ENCODE results near the gene SNRPE. TPM values are rescaled to one million over a fixed set of nuclear protein-coding genes. Genes with fewer than 3 reads are reported as not detected.
"Not testable (repeated sequence)": the region's sequence is repeated elsewhere in the genome, so short reads cannot be mapped to it uniquely, and the experiment has no call there.

The SNRPE gene
- total RNA-seq, 1 donor from 2014 or later: 95.7 TPM

DNA sequence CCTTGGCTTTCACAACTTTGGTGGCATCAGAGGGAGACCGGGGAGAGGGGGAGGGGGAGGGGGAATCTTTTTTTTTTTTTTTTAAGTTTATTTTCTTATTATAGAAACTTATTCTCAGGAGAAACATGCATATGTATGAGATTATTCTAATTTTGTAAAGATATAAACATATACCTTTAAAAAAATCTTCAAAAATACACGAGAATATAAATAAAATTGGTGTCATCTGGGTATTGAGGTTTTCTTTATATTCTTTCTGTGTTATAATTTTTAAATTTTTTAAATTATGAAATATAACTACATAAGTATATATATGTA is 18.9 kb upstream of the SNRPE start:
- Mint-ChIP-seq H3K27ac (ENCODE audit: unreplicated experiment) (no peak overlapping the region), H3K36me3 (ENCODE audit: unreplicated experiment) (peaks cover 47% of the 10 kb centered on the region), H3K9me3 (ENCODE audit: unreplicated experiment) (no peaks in the 10 kb centered on the region), H3K4me1 (ENCODE audit: unreplicated experiment) (peaks cover 18% of the 10 kb centered on the region), H3K4me3 (ENCODE audit: unreplicated experiment) (no peak overlapping the region), H3K27me3 (ENCODE audit: unreplicated experiment) (no peaks in the 10 kb centered on the region)
- TF ChIP-seq, protein P1, sequence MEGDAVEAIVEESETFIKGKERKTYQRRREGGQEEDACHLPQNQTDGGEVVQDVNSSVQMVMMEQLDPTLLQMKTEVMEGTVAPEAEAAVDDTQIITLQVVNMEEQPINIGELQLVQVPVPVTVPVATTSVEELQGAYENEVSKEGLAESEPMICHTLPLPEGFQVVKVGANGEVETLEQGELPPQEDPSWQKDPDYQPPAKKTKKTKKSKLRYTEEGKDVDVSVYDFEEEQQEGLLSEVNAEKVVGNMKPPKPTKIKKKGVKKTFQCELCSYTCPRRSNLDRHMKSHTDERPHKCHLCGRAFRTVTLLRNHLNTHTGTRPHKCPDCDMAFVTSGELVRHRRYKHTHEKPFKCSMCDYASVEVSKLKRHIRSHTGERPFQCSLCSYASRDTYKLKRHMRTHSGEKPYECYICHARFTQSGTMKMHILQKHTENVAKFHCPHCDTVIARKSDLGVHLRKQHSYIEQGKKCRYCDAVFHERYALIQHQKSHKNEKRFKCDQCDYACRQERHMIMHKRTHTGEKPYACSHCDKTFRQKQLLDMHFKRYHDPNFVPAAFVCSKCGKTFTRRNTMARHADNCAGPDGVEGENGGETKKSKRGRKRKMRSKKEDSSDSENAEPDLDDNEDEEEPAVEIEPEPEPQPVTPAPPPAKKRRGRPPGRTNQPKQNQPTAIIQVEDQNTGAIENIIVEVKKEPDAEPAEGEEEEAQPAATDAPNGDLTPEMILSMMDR (IDR thresholded peaks at IDR 0.05): no peak
- no peak for DNase-seq (ENCODE audit: extremely low spot score, unreplicated experiment)

DNA sequence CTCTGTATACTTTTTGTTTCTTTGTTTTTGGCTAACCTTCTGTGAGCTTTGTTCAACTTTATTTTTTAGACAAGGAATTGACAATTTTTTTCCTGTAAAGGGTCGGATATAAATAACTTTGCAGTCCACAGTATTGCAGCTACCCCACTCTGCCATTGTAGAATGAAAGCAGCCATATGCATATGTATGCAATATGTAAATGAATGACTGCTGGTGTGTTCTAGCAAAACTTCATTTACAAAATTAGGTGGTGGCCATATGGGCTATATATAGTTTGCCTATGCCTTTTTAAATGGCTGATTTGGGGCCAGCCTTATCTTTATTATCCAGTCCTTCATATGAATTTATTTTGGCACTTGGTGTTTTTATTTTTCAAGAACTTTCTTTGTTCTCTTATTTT is 18.0 kb upstream of the SNRPE start:
- TF ChIP-seq, protein P1 (IDR thresholded peaks at IDR 0.05): no peak
- H3K36me3 Mint-ChIP-seq (ENCODE audit: unreplicated experiment): peaks cover 40% of the 10 kb centered on the region
- H3K9me3 Mint-ChIP-seq (ENCODE audit: unreplicated experiment): no peaks in the 10 kb centered on the region
- peaks cover 13% of the 10 kb centered on the region for H3K4me1 Mint-ChIP-seq (ENCODE audit: unreplicated experiment)
- no peak for DNase-seq (ENCODE audit: extremely low spot score, unreplicated experiment)
- H3K27me3 Mint-ChIP-seq (ENCODE audit: unreplicated experiment): no peaks in the 10 kb centered on the region
- H3K27ac Mint-ChIP-seq (ENCODE audit: unreplicated experiment): no peak overlapping the region
- no peak overlapping the region for H3K4me3 Mint-ChIP-seq (ENCODE audit: unreplicated experiment)

DNA sequence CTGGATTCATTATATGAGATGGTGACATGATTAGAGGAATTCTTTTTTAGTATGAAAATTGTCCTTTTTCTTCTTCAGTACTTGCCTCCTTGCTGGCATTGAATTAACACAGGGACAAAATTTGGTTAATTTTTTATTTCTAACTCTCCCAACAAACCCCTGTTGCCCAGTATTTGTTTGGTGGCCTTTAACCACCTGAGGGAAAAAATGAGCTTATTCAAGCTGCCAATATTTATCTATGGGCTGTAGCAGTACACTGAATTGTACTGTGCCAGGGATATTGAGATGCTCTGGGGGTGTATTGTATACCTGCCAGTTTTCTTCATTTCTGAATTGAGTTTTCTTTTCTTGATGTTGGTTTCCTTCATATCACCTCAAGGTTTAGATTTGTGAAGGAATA is 8.3 kb upstream of the SNRPE start:
- H3K27ac Mint-ChIP-seq (ENCODE audit: unreplicated experiment); H3K4me3 Mint-ChIP-seq (ENCODE audit: unreplicated experiment); H3K27me3 Mint-ChIP-seq (ENCODE audit: unreplicated experiment); H3K9me3 Mint-ChIP-seq (ENCODE audit: unreplicated experiment); H3K4me1 Mint-ChIP-seq (ENCODE audit: unreplicated experiment); DNase-seq (ENCODE audit: extremely low spot score, unreplicated experiment): not testable (repeated sequence)
- peaks cover 42% of the 10 kb centered on the region for H3K36me3 Mint-ChIP-seq (ENCODE audit: unreplicated experiment)

DNA sequence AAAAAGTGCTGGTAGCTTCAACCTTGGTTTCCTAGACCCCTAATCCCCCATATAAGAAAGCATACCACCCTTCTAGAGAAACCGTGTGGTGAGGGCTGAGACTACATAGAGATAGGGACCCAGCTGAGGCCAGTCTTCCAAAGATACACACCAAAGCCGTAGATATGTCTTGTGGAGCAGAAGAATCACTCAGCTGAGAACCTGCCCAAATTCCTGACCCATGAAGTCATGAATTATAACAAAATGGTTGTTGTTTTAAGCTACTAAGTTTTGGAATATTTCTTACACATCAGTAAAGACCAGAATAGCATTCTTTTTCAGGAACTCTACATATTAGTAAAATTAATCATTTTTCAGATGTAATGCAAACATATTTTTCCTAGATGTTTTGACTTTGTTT is 3.3 kb upstream of the SNRPE start:
- Mint-ChIP-seq H3K4me1 (ENCODE audit: unreplicated experiment) (peaks cover 38% of the 10 kb centered on the region), H3K27me3 (ENCODE audit: unreplicated experiment) (no peaks in the 10 kb centered on the region), H3K36me3 (ENCODE audit: unreplicated experiment) (peaks cover 17% of the 10 kb centered on the region), H3K9me3 (ENCODE audit: unreplicated experiment) (no peaks in the 10 kb centered on the region), H3K4me3 (ENCODE audit: unreplicated experiment) (no peak overlapping the region), H3K27ac (ENCODE audit: unreplicated experiment) (peak overlapping the region; percentile 77)
- no peak for DNase-seq (ENCODE audit: extremely low spot score, unreplicated experiment)
- TF ChIP-seq, protein P1 (IDR thresholded peaks at IDR 0.05): no peak

DNA sequence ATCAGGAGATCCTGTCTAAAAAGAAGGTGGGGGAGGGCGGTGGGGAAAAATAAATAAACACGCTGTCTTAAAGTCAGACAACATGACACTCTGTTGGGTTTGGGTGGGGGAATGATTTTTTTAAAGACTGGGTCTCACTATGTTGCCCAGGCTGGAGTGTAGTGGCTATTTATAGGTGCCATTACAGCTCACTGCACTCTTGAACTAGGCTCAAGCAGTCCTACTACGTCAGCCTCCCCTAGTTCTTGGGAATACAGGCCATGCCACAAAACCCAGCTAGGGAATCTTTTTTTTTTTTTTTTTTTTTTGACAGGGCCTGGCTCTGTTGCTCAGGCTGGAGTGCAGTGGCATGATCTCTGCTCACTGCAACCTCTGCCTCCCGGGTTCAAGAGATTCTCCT is 2.4 kb upstream of the SNRPE start:
- no peak for DNase-seq (ENCODE audit: extremely low spot score, unreplicated experiment)
- Mint-ChIP-seq H3K27ac (ENCODE audit: unreplicated experiment) (peak overlapping the region; percentile 77), H3K36me3 (ENCODE audit: unreplicated experiment) (peaks cover 21% of the 10 kb centered on the region), H3K4me1 (ENCODE audit: unreplicated experiment) (peaks cover 40% of the 10 kb centered on the region), H3K27me3 (ENCODE audit: unreplicated experiment) (no peaks in the 10 kb centered on the region), H3K4me3 (ENCODE audit: unreplicated experiment) (no peak overlapping the region), H3K9me3 (ENCODE audit: unreplicated experiment) (no peaks in the 10 kb centered on the region)
- TF ChIP-seq, protein P1 (IDR thresholded peaks at IDR 0.05): no peak

DNA sequence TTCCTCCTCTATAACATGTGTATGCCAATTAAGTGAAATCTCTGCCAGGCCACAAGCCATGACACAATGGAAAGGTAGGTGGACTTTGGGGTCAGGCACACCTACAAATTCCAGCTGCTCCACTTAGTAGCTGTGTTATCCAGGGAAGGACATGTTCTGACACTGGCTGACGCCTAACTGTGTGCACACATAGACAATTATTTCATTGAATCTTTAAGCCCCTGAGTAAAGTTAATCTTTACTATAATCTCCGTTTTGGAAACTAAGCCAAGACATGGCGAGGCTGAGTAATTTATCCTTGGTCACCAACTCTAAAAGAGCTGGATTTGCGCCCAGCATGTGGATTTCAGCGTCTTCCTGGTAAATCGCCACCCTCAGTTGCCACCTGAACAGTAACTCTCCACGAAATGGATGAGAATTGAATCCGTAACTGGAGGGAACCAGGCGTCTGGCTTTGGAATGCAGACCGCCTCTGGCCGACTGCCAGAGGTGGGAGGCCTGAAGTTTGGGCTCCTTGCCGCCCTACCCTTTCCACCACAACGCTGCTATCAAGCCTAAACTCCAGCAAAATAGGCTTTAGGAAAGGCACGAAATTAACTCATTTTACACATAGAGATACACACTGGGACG is 888 bp upstream of the SNRPE start:
- no peaks in the 10 kb centered on the region for H3K9me3 Mint-ChIP-seq (ENCODE audit: unreplicated experiment)

More for the DNA sequence above, 888 bp upstream of the SNRPE start:
- TF ChIP-seq, protein P1 (IDR thresholded peaks at IDR 0.05): no peak
- peak overlapping the region; percentile 100 for H3K4me3 Mint-ChIP-seq (ENCODE audit: unreplicated experiment)
- H3K36me3 Mint-ChIP-seq (ENCODE audit: unreplicated experiment): peaks cover 20% of the 10 kb centered on the region
- H3K27ac Mint-ChIP-seq (ENCODE audit: unreplicated experiment): peak overlapping the region; percentile 54
- H3K27me3 Mint-ChIP-seq (ENCODE audit: unreplicated experiment): no peaks in the 10 kb centered on the region
- peaks cover 40% of the 10 kb centered on the region for H3K4me1 Mint-ChIP-seq (ENCODE audit: unreplicated experiment)
- DNase-seq (ENCODE audit: extremely low spot score, unreplicated experiment): no peak
